NCI-H1436 treated with DMSO at 0.1 percent for 48 hours (cell line): Measurements from ENCODE around the gene KIRREL3.
"Not testable (repeated sequence)": the region's sequence is repeated elsewhere in the genome, so short reads cannot be mapped to it uniquely, and the experiment has no call there.

Experiments
- DNase-seq: peaks from one replicate; lab custom pipeline; 2025; lab: John Stamatoyannopoulos, UW

Gene KIRREL3

GRCh38 chr11:126400019-126400418 is 600.6 kb downstream of the KIRREL3 start:
- DNase-seq, result no peak

- DNase-seq, result no peak
Measured at GRCh38 chr11:126398721-126399120, 601.8 kb downstream of the KIRREL3 start.

GRCh38 chr11:126398296-126398695 is 602.3 kb downstream of the KIRREL3 start:
- DNase-seq, result no peak

- DNase-seq, result no peak
Measured at GRCh38 chr11:126396965-126397364, 603.6 kb downstream of the KIRREL3 start.

- DNase-seq, result not testable (repeated sequence)
Measured at GRCh38 chr11:126396266-126396665, 604.3 kb downstream of the KIRREL3 start.

- not testable (repeated sequence) for DNase-seq
Measured at GRCh38 chr11:126395784-126396183, 604.8 kb downstream of the KIRREL3 start.

- not testable (repeated sequence) for DNase-seq
Measured at GRCh38 chr11:126394634-126395072, 605.9 kb downstream of the KIRREL3 start.

GRCh38 chr11:126394036-126394435 is 606.5 kb downstream of the KIRREL3 start:
- no peak for DNase-seq

- no peak for DNase-seq
Measured at GRCh38 chr11:126393143-126393542, 607.4 kb downstream of the KIRREL3 start.

- no peak for DNase-seq
Measured at GRCh38 chr11:126392633-126393013, 607.9 kb downstream of the KIRREL3 start.

GRCh38 chr11:126391970-126392632 is 608.5 kb downstream of the KIRREL3 start:
- DNase-seq, result no peak

GRCh38 chr11:126391286-126391954 is 609.1 kb downstream of the KIRREL3 start:
- no peak for DNase-seq

- no peak for DNase-seq
Measured at GRCh38 chr11:126390272-126390867, 610.2 kb downstream of the KIRREL3 start.

GRCh38 chr11:126387857-126388256 is 612.7 kb downstream of the KIRREL3 start:
- DNase-seq, result no peak

- DNase-seq, result not testable (repeated sequence)
Measured at GRCh38 chr11:126386729-126387071, 613.9 kb downstream of the KIRREL3 start.

- DNase-seq, result no peak
Measured at GRCh38 chr11:126385991-126386728, 614.4 kb downstream of the KIRREL3 start.

GRCh38 chr11:126384449-126385070 is 616.0 kb downstream of the KIRREL3 start:
- no peak for DNase-seq

- DNase-seq, result no peak
Measured at GRCh38 chr11:126383339-126384335, 616.9 kb downstream of the KIRREL3 start.

- DNase-seq, result not testable (repeated sequence)
Measured at GRCh38 chr11:126382641-126383040, 617.9 kb downstream of the KIRREL3 start.

- not testable (repeated sequence) for DNase-seq
Measured at GRCh38 chr11:126381960-126382359, 618.6 kb downstream of the KIRREL3 start.

GRCh38 chr11:126380909-126381308 is 619.7 kb downstream of the KIRREL3 start:
- no peak for DNase-seq
